8988T (cell line): ENCODE data around the gene OXLD1.
"Not testable (repeated sequence)": the region's sequence is repeated elsewhere in the genome, so short reads cannot be mapped to it uniquely, and the experiment has no call there.

Experiments
- DNase-seq: peaks from one replicate; pipeline ENCODE4 v3.0.0; 2011

Gene OXLD1

GRCh38 chr17:81682565-81683207, 16.3 kb upstream of the OXLD1 start:
- no peak for DNase-seq

DNA sequence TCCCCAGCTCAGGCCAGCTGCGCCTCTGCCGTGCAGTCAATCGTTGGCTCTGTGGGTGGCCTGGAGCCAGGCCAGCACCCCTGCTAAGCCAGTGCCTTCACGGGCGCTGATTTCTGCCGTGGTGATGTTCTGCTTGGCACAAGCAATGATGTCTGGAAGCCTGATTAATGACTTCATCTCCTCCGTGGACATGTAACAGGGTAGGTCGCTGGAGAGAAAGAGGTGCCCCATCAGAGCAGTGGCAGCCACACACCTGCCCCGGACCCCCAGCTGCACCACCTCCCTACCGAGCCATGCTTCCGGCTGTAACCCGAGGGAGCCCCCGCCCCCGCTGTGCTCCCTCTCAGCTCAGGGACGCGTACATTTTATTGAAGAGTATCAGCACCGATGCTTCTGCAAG, 15.3 kb upstream of the OXLD1 start:
- DNase-seq: no peak

DNA sequence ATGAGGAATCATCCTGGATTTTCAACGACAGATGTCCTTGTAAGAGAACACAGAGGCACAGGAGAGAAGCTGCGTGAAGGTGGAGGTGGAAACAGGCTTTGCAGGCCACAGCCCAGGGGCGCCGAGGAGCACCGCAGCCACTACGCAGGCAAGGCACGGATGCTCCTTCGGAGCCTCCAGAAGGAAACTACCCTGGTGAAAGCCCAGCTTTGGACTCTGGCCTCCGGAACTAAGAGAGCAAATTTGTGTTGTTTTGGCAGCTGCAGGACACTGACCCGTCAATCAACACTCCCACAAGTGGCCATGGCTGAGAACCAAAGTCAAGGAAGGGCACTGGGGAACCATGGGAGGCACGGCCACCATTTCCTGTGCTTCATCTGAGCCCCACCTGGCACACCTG, 13.7 kb upstream of the OXLD1 start:
- DNase-seq: no peak

GRCh38 chr17:81676906-81677305, 10.5 kb upstream of the OXLD1 start:
- DNase-seq: no peak

DNA sequence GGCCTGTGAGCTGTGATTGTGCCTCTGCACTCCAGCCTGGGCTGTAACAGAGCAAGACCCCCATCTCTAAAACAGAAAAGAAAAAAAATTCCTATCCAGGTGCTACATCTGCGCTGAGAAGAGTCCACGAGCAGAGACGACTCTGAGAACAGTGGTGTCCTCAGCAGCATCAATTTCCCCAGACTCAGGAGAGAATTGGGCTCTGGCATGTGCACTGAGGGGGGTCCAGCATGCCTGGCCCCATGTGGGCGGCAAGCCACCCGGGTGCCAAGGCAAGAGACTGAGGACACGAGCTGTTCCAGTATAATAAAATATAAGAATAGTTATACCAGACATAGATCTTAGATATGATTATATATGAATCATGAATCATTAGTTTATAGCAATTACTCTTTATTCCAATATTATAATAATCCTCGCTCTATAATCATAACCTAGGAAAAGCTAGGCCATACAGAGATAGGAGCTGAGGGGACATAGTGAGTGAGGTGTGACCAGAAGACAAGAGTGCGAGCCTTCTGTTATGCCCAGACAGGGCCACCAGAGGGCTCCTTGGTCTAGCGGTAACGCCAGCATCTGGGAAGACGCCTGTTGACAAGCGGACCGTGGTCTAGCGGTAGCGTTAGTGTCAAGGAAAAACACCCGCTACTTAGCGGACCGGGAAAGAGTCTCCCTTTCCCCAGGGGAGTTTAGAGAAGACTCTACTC, 9.3 kb upstream of the OXLD1 start:
- DNase-seq: not testable (repeated sequence)

GRCh38 chr17:81673561-81674258, 7.3 kb upstream of the OXLD1 start:
- no peak for DNase-seq

DNA sequence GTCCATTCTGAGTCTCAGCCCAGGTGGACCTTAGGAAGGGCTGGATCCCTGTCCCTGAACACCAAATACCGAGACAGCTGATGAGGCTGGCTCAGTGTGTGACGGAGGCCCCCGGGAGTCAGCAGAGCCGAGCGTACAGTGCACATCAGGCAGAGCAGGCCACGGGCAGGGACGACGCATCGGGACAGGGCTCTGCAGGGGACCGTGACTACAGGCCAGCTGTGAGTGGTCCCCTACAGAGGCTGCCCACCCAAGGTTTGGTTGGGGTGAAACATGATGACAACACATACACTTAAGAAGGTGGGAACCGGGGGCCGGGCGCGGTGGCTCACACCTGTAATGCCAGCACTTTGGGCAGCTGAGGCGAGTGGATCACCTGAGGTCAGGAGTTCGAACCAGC, 6.5 kb upstream of the OXLD1 start:
- no peak for DNase-seq

- no peak for DNase-seq
These were observed 6.1 kb upstream of the OXLD1 start for GRCh38 chr17:81672504-81672903.

DNA sequence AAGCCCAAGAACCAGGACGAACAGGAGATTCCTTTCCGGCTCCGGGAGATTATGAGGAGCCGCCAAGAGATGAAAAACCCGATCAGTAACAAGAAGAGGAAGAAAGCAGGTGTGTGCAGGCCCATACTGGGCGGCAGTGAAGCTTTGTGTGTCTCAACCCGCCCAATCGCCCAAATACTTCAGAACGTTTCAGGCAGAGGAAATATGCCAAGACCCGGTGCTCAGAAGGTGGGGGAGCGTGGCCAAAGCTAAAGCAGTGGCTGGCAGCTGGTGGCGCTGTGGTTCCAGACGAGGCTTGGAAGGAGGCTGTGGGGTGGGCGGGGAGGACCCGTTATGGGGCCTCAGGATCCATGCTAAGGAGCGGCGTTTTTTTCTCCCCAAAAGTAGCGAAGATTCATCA, 1.3 kb upstream of the OXLD1 start:
- DNase-seq: no peak

DNA sequence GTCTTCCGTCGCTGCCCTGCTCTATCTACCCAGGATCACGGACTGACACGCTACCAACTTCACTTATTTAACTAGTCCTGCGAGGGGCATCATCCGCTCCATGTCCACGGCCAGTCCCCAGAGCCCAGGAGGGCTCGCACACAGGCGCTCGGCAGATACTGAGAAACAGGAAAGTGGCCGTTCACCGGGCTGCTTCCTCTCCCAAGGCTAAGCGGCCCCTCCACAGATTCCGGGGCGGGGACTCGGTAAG, 388 bp downstream of the OXLD1 start:
- no peak for DNase-seq

GRCh38 chr17:81665205-81666091, 957 bp downstream of the OXLD1 start:
- no peak for DNase-seq

DNA sequence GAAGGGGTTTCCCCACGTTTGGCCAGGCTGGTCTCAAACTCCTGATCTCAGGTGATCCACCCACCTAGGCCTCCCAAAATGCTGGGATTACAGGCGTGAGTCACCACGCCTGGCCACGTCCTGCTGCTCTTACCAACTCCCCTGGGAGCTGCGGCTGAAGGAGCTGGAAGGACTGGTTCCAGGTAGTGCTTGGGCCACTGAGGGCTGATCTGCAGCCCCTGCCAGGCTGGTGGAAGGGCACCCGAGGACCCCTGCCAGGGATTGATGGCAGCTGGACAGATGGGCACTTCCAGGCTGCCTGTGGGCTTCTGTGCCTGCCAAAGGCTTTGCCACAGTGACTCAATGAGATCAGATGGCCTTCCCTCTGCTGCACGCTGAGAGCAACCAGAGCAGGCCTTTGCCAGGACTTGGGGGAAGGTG, 2.3 kb downstream of the OXLD1 start:
- no peak for DNase-seq

- DNase-seq: no peak
These were observed 4.4 kb downstream of the OXLD1 start for GRCh38 chr17:81662002-81662401.

- no peak for DNase-seq
These were observed 6.0 kb downstream of the OXLD1 start for GRCh38 chr17:81660441-81660840.

DNA sequence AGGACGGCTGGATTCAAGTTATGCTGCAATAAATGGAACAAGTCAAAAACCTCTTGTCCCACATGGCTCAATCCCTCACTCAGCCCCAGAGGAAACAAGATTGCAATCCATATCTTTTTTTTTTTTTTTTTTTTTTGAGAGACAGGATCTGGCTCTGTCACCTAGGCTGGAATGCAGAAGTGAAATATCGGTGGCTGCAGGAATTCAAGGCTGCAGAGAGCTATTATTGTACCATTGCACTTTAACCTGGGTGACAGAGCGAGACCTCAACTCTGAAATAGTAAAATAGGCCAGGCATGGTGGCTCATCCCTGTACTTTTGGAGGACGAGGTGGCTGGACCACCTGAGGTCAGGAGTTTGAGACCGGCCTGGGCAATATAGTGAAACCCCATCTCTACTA, 7.4 kb downstream of the OXLD1 start:
- DNase-seq: no peak

GRCh38 chr17:81656835-81657234, 9.6 kb downstream of the OXLD1 start:
- DNase-seq: no peak

DNA sequence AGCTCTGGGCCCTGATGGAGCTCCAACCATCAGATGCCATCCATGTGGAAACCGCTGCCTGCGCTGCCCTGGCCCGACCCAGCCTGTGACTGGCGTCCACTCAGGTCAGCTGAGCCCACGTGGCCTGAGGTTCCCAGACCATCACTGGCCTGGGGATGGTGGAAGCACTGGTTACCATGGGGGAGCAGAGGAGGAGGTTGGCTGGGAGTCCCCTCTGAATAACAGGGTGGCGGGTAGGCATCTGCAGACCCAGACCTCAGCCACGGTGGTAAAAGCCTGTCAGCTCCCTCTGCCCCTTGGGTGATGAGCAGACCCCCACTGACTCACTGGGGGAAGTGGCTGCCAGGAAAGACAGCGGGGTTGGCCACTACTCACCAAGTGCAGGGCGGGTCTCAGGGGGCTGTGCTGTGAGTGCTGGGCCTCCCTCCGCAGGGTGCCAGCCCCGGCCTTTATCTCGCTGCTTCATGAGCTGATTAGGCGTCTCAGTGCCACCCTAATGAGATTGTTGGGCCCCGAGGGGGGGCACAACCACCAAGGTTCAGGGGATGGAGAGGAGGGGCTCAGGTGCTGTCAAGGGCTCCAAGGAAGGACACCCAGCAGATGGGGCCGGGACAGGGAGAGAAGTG, 10.2 kb downstream of the OXLD1 start, which contains the start of gene PDE6G:
Gene PDE6G (minus strand): TSS at position 425 of the 626 bp plus-strand sequence. CDS start 3,237 bp downstream, outside the sequence.
- DNase-seq: no peak

DNA sequence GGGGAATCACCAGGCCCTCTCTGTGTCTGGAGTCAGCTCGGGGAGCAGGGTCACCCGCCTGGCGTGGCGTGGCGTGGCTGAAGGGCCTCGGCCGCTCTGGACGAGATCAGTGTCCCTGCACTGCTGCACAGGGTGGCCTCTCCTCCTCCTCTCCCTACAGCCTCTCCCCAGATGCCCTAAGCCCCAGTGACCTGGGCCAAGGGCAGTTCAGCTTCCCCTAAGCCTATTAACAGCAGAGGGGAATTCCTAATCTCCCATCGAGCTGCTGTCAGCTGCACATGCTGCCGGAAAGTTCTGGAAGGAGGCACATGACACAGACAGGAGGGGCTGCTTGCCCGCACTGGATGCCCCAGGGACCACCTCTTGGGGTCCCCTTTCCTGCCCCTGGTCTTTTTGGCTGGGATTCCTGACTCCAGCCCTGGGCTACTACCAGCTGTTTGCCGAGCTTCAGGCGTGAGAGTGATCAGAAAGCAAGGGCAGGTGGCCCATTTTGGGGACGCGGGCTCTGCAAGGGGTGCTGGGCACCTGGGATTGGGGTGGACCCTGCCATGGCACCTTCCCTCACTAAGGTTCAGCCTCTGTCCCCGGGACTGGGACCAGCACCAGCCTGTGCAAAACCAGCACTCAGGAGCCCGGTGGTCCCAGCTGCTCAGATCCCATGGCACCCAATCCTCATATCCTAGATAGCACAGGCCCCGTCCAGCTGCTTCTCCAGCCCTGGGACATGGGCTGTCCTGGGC, 10.9 kb downstream of the OXLD1 start:
- DNase-seq: no peak

DNA sequence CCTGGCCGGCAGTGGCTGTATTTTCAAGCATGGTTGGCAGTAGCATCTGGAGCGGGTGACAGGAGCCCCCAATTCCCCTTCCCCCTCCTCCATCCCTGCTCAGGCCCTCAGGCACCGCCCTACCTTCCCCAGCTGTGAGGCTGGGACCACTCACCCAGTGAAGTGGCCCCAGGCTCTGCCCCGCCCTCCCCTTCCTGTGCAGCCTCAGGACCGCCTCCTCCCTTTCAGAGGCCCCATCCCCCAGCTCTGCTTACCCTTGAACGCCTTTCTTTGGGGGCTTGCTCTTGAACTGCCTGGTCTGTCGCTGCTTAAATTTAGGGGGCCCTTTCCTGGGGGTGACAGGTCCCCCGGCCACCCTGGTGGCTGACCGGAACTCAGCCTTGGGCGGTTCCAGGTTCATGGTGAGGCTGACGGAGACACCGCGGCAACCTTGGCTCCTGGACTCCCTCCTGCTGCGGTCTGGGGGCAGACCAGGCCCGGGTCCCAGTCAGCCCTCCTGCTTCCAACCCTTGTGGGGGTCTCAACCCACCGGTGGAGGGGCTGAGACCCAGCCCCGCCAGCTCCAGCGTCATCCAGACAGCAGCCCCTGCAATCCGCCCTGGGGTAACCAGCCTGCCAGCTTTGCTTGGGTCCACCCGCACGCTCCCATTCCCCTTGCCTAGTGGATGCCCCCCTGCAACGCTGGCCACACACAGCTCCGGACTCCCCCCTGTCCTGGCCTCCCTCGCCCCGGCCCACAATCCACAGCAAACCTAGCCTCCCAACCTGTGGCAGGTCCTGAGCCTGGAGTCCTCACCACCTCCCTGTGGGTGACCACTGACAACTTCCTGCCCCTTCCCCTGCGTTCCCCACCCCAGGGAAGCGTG, 13.3 kb downstream of the OXLD1 start:
- DNase-seq: no peak

DNA sequence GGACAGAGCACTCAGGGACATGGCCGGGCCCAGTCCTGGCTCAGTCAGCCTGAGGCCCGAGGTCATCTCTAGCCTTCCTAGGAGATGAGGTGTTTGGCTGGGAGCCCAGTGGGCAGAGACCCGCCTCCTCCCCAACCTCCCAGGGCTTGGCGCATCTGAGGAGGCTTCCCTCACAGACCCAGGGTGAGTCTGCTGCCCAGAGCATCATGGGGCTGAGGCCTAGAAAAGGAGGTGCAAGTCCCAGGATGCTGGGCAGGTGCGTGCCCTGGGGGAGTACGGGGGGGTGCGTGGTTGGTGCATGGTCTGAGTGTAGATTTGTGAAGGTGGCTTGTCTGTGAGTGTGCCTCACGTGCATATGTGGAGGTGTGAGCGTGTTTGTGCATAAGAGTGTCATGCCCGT, 14.7 kb downstream of the OXLD1 start:
- DNase-seq: peak; percentile 71

DNA sequence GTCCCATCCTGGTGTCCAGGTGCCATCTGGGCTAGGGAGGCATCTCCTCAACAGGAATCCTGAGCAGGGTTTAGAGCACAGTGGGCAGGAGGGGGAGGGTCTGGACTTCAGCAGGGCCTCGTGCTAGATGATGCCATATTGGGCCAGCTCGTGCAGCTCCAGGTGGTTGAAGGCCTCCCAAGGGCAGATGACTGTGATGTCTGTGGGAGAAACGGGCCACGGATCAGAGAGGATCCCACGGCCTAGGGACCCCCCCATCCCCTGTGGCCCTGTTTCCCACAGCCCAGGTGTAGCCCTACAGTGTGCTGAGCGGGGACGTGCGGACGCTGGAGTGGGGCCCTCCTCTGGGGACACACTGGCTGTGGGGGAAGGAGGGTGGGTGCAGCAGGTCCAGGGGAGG, 15.5 kb downstream of the OXLD1 start:
- DNase-seq: no peak
